Kidney tubule cell (primary cell): Measurements from ENCODE around the gene ANKS1A.
"Not testable (repeated sequence)": the region's sequence is repeated elsewhere in the genome, so short reads cannot be mapped to it uniquely, and the experiment has no call there.

ENCODE experiments used
- DNase-seq: peaks from one replicate; pipeline ENCODE4 v3.0.0-alpha.2; 2018; ENCODE audit warnings: low spot score

ANKS1A gene

GRCh38 chr6:34884073-34884472 lies 5.0 kb upstream of the ANKS1A start:
- not testable (repeated sequence) for DNase-seq

GRCh38 chr6:34884996-34885395 lies 4.1 kb upstream of the ANKS1A start:
- DNase-seq: no peak

- DNase-seq: not testable (repeated sequence)
These were observed 3.2 kb upstream of the ANKS1A start for GRCh38 chr6:34885837-34886236.

- DNase-seq: peak; percentile 94
These were observed 1.1 kb upstream of the ANKS1A start, which contains the start of gene TAF11 for GRCh38 chr6:34887753-34888513. Gene TAF11, minus strand, starts transcription at chr6:34888042. Its CDS starts 85 bp downstream, at chr6:34887957.

GRCh38 chr6:34888514-34888856 lies 570 bp upstream of the ANKS1A start:
- no peak for DNase-seq

GRCh38 chr6:34890533-34890925 lies 1.5 kb downstream of the ANKS1A start:
- no peak for DNase-seq

- DNase-seq: no peak
These were observed 2.2 kb downstream of the ANKS1A start for GRCh38 chr6:34891296-34891695.

GRCh38 chr6:34894693-34895092 lies 5.6 kb downstream of the ANKS1A start:
- DNase-seq: no peak

GRCh38 chr6:34897130-34897529 lies 8.1 kb downstream of the ANKS1A start:
- DNase-seq: no peak

GRCh38 chr6:34897716-34898115 lies 8.7 kb downstream of the ANKS1A start:
- DNase-seq: no peak

- not testable (repeated sequence) for DNase-seq
These were observed 10.7 kb downstream of the ANKS1A start for GRCh38 chr6:34899748-34900147.

- no peak for DNase-seq
These were observed 11.4 kb downstream of the ANKS1A start for GRCh38 chr6:34900321-34901031.

GRCh38 chr6:34901930-34902329 lies 12.9 kb downstream of the ANKS1A start:
- peak; percentile 63 for DNase-seq

- DNase-seq: no peak
These were observed 16.0 kb downstream of the ANKS1A start for GRCh38 chr6:34904990-34905613.

- DNase-seq: no peak
These were observed 17.8 kb downstream of the ANKS1A start for GRCh38 chr6:34906826-34907225.

- no peak for DNase-seq
These were observed 19.1 kb downstream of the ANKS1A start for GRCh38 chr6:34908194-34908593.

- no peak for DNase-seq
These were observed 20.3 kb downstream of the ANKS1A start for GRCh38 chr6:34909320-34909883.

GRCh38 chr6:34911822-34912221 lies 22.8 kb downstream of the ANKS1A start:
- DNase-seq: no peak

- peak; percentile 83 for DNase-seq
These were observed 23.8 kb downstream of the ANKS1A start for GRCh38 chr6:34912715-34913464.

GRCh38 chr6:34914358-34914757 lies 25.3 kb downstream of the ANKS1A start:
- DNase-seq: no peak

GRCh38 chr6:34916348-34916967 lies 27.4 kb downstream of the ANKS1A start:
- no peak for DNase-seq
